SK-N-SH treated with all-trans-retinoic acid at 6 μM for 48 hours (cell line): Measurements from ENCODE around the gene UBA3.
A peak's percentile ranks its signal among the peaks of the same experiment; 100 is the strongest.

Experiments used
- ATAC-seq: fragments of 200-7000 bp; cut with Tn5 transposase; 3 replicates; pipeline ENCODE4 v1.9.1; 2020; ENCODE audit warnings: mild to moderate bottlenecking, moderate library complexity
- ARNTL ChIP-seq: fragments of 450-650 bp; formaldehyde crosslinking; IDR thresholded peaks from 2 replicates; pipeline ENCODE4 v1.5.0; 2020; ENCODE audit warnings: low read depth, mild to moderate bottlenecking, moderate library complexity, borderline replicate concordance
- BACH2 ChIP-seq: fragments of 250-450 bp; sonication (Bioruptor Pico); IDR thresholded peaks from 2 replicates; pipeline ENCODE4 v1.9.0; 2021; ENCODE audit warnings: mild to moderate bottlenecking, borderline replicate concordance
- CSDC2 ChIP-seq: fragments of 250-450 bp; sonication (Bioruptor Pico); IDR thresholded peaks from 2 replicates; pipeline ENCODE4 v1.5.0; 2020; ENCODE audit warnings: mild to moderate bottlenecking, moderate library complexity
- ESRRG ChIP-seq: fragments of 250-450 bp; sonication (Bioruptor Pico); IDR thresholded peaks from 2 replicates; pipeline ENCODE4 v1.6.1; 2021; ENCODE audit warnings: mild to moderate bottlenecking
- GLIS3 ChIP-seq: fragments of 250-450 bp; sonication (Bioruptor Pico); IDR thresholded peaks from 2 replicates; pipeline ENCODE4 v1.5.0; 2020; ENCODE audit warnings: mild to moderate bottlenecking, moderate library complexity
- ISL1 ChIP-seq: fragments of 250-450 bp; sonication (Bioruptor Pico); IDR thresholded peaks from 2 replicates; pipeline ENCODE4 v2.1.2; 2022; ENCODE audit warnings: mild to moderate bottlenecking, moderate library complexity
- OSR1 ChIP-seq: fragments of 250-450 bp; sonication (Bioruptor Pico); IDR thresholded peaks from 2 replicates; pipeline ENCODE4 v1.8.0; 2022; ENCODE audit warnings: moderate library complexity, mild to moderate bottlenecking, inconsistent platforms
- PPARA ChIP-seq: fragments of 250-450 bp; sonication (Bioruptor Pico); IDR thresholded peaks from 2 replicates; pipeline ENCODE4 v1.5.0; 2020; ENCODE audit warnings: mild to moderate bottlenecking, borderline replicate concordance
- RARB ChIP-seq: fragments of 250-450 bp; sonication (Bioruptor Pico); IDR thresholded peaks from 2 replicates; pipeline ENCODE4 v1.8.0; 2021; ENCODE audit warnings: mild to moderate bottlenecking, moderate library complexity
- TCF4 ChIP-seq: fragments of 250-450 bp; sonication (Bioruptor Pico); IDR thresholded peaks from 2 replicates; pipeline ENCODE4 v1.8.0; 2021; ENCODE audit warnings: mild to moderate bottlenecking, moderate library complexity, borderline replicate concordance
- TOX ChIP-seq: fragments of 250-450 bp; sonication (Bioruptor Pico); IDR thresholded peaks from 2 replicates; pipeline ENCODE4 v1.8.0; 2021; ENCODE audit warnings: mild to moderate bottlenecking, moderate library complexity, borderline replicate concordance
- ZC3H10 ChIP-seq: fragments of 250-450 bp; sonication (Bioruptor Pico); IDR thresholded peaks from 2 replicates; pipeline ENCODE4 v1.5.1; 2021; ENCODE audit warnings: mild to moderate bottlenecking, moderate library complexity
- ZFP3 ChIP-seq: fragments of 250-450 bp; sonication (Bioruptor Pico); IDR thresholded peaks from 2 replicates; pipeline ENCODE4 v1.5.0; 2020; ENCODE audit warnings: mild to moderate bottlenecking, moderate library complexity
- ZNF8 ChIP-seq: fragments of 450-650 bp; formaldehyde crosslinking; IDR thresholded peaks from 2 replicates; pipeline ENCODE4 v1.5.0; 2020; ENCODE audit warnings: mild to moderate bottlenecking, moderate library complexity
- TF ChIP-seq, protein P1 (sequence below): fragments of 250-450 bp; sonication (Bioruptor Pico); IDR thresholded peaks from 2 replicates; pipeline ENCODE4 v1.5.1; 2021; ENCODE audit warnings: mild to moderate bottlenecking, moderate library complexity
- TF ChIP-seq, protein P2 (sequence below): fragments of 250-450 bp; sonication (Bioruptor Pico); IDR thresholded peaks from 2 replicates; pipeline ENCODE4 v1.5.0; 2020; ENCODE audit warnings: mild to moderate bottlenecking, moderate library complexity
- TF ChIP-seq, protein P3 (sequence below): fragments of 250-450 bp; sonication (Bioruptor Pico); IDR thresholded peaks from 2 replicates; pipeline ENCODE4 v1.8.0; 2021; ENCODE audit warnings: low read depth, mild to moderate bottlenecking, moderate library complexity, borderline replicate concordance
- TF ChIP-seq, protein P4 (sequence below): fragments of 250-450 bp; sonication (Bioruptor Pico); IDR thresholded peaks from 2 replicates; pipeline ENCODE4 v1.5.1; 2020; ENCODE audit warnings: low read depth, mild to moderate bottlenecking, moderate library complexity
- TF ChIP-seq, protein P5 (sequence below): fragments of 250-450 bp; sonication (Bioruptor Pico); IDR thresholded peaks from 2 replicates; pipeline ENCODE4 v1.8.0; 2020; ENCODE audit warnings: mild to moderate bottlenecking, moderate library complexity, borderline replicate concordance

Gene UBA3

DNA sequence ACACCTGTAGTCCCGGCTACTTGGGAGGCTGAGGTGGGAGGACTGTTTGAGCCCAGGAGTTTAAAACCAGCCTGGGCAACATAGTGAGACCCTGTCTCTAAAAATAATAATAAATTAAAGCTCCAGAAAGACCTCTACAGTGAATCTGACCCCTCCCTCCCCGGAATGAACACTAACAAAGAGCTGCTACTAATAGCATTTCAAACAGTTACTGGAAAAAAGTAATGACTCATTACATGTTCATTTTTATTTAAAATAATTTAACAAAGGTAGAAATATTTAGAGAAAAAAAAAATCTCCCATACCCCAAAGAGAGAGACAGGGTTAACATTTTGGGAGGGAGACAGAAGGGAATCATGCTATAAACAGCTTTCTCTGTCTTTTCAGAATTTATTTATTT lies 2.2 kb upstream of the UBA3 start:
- no peak for ATAC-seq
- TF ChIP-seq ISL1 (no peak), ZFP3 (CRISPR knock-in tag) (no peak), RARB (CRISPR knock-in tag) (no peak), GLIS3 (CRISPR knock-in tag) (no peak), PPARA (CRISPR knock-in tag) (no peak), ESRRG (CRISPR knock-in tag) (no peak), OSR1 (CRISPR knock-in tag) (no peak), ZC3H10 (CRISPR knock-in tag) (no peak), TCF4 (CRISPR knock-in tag) (no peak), BACH2 (CRISPR knock-in tag) (no peak), ARNTL (no peak), CSDC2 (CRISPR knock-in tag) (no peak)
- TF ChIP-seq, protein P1, sequence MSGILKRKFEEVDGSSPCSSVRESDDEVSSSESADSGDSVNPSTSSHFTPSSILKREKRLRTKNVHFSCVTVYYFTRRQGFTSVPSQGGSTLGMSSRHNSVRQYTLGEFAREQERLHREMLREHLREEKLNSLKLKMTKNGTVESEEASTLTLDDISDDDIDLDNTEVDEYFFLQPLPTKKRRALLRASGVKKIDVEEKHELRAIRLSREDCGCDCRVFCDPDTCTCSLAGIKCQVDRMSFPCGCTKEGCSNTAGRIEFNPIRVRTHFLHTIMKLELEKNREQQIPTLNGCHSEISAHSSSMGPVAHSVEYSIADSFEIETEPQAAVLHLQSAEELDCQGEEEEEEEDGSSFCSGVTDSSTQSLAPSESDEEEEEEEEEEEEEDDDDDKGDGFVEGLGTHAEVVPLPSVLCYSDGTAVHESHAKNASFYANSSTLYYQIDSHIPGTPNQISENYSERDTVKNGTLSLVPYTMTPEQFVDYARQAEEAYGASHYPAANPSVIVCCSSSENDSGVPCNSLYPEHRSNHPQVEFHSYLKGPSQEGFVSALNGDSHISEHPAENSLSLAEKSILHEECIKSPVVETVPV (CRISPR knock-in tag): no peak
- TF ChIP-seq, protein P2, sequence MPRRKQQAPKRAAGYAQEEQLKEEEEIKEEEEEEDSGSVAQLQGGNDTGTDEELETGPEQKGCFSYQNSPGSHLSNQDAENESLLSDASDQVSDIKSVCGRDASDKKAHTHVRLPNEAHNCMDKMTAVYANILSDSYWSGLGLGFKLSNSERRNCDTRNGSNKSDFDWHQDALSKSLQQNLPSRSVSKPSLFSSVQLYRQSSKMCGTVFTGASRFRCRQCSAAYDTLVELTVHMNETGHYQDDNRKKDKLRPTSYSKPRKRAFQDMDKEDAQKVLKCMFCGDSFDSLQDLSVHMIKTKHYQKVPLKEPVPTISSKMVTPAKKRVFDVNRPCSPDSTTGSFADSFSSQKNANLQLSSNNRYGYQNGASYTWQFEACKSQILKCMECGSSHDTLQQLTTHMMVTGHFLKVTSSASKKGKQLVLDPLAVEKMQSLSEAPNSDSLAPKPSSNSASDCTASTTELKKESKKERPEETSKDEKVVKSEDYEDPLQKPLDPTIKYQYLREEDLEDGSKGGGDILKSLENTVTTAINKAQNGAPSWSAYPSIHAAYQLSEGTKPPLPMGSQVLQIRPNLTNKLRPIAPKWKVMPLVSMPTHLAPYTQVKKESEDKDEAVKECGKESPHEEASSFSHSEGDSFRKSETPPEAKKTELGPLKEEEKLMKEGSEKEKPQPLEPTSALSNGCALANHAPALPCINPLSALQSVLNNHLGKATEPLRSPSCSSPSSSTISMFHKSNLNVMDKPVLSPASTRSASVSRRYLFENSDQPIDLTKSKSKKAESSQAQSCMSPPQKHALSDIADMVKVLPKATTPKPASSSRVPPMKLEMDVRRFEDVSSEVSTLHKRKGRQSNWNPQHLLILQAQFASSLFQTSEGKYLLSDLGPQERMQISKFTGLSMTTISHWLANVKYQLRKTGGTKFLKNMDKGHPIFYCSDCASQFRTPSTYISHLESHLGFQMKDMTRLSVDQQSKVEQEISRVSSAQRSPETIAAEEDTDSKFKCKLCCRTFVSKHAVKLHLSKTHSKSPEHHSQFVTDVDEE: no peak
- TF ChIP-seq, all 23 proteins: peak for 0

DNA sequence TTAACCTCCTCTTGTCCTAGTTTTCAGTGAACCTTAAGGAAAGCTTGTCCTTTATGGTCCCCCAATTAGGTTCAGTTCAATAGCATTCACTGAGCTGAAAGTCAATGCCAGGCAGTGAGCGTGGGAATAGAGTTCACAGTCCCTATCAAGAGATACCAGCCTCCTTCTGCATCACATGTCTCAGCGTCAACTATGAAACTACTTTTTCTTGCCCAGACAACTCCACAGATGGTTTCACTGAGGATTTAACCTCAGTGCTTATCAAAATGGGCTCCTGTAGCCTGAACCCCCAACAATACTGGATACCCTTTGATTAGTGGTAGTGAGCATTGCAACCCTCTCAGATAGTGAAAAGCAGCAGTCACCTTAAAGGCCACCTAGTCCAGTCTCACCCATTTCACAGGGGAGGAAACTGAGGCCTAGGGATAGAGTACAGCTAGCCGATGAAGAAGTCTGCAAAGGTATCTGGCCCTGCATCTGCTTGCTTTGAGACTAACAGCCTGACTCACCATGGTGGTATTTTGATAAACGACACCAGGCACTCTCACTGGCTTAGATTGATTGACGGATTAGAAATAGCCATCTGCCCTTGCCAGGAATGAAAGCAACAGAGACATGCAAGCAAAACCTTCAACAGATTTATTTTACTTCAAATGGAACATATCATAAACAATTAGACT lies 1.6 kb upstream of the UBA3 start:
- TF ChIP-seq, protein P3, sequence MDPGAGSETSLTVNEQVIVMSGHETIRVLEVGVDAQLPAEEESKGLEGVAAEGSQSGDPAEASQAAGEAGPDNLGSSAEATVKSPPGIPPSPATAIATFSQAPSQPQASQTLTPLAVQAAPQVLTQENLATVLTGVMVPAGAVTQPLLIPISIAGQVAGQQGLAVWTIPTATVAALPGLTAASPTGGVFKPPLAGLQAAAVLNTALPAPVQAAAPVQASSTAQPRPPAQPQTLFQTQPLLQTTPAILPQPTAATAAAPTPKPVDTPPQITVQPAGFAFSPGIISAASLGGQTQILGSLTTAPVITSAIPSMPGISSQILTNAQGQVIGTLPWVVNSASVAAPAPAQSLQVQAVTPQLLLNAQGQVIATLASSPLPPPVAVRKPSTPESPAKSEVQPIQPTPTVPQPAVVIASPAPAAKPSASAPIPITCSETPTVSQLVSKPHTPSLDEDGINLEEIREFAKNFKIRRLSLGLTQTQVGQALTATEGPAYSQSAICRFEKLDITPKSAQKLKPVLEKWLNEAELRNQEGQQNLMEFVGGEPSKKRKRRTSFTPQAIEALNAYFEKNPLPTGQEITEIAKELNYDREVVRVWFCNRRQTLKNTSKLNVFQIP (CRISPR knock-in tag): 0 out of 2 replicates have a peak, but pooled peaks have one; percentile 54
- TF ChIP-seq ISL1: peak; percentile 71
- TF ChIP-seq, protein P2: peak; percentile 82
- TF ChIP-seq GLIS3 (CRISPR knock-in tag): no peak
- TF ChIP-seq, protein P4, sequence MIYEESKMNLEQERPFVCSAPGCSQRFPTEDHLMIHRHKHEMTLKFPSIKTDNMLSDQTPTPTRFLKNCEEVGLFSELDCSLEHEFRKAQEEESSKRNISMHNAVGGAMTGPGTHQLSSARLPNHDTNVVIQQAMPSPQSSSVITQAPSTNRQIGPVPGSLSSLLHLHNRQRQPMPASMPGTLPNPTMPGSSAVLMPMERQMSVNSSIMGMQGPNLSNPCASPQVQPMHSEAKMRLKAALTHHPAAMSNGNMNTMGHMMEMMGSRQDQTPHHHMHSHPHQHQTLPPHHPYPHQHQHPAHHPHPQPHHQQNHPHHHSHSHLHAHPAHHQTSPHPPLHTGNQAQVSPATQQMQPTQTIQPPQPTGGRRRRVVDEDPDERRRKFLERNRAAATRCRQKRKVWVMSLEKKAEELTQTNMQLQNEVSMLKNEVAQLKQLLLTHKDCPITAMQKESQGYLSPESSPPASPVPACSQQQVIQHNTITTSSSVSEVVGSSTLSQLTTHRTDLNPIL: peak; percentile 41; the same call in 1 of the 2 replicates
- no peak for TF ChIP-seq CSDC2 (CRISPR knock-in tag)
- peak; percentile 76; the same call in 1 of the 2 replicates for TF ChIP-seq ZFP3 (CRISPR knock-in tag)
- ATAC-seq: no peak

DNA sequence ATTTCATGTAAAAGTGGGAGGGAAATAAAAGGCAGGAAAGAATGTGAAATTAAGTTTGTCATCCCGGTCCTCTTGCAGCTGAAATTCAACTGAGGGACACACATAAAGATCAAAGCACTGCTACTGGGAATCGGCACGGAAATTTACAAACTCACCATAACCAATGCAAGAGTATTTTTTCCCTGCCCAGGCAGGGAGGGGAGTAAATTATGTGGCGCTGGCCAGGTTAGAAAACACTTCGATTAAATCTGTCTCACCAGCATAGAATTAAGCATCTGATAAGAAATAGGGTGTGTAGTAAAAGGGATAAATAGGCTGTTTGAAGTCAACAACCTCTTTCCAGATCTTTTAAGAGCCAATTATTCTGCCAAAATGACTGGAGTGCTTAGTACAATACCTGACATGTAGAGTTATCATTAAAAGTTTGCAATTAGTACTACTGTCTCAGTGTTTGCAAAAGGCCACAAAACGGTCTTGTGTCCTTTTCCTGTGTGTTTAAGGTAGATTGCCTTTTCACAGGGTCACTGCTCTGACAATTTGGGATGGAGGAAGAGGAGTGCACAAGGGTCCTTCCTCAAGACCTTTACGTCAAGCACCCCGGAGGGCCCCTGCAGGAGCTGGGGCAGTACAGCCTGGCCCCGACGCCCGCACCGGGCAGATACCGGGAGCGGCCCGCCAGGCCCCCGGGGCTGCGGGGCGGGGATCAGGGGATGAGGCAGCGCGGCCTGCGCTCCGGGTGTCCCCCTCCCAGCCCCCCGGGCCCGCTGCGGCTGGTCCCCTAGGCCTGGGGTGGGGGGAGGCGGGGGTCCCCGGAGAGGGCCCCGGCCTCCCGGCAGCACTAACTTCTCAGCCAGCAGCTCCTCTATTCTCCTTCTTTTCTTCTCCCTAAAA lies 651 bp downstream of the UBA3 start:
- ATAC-seq: peak; percentile 36
- no peak for TF ChIP-seq ARNTL
- TF ChIP-seq GLIS3 (CRISPR knock-in tag): no peak
- TF ChIP-seq TOX: no peak
- TF ChIP-seq, protein P5, sequence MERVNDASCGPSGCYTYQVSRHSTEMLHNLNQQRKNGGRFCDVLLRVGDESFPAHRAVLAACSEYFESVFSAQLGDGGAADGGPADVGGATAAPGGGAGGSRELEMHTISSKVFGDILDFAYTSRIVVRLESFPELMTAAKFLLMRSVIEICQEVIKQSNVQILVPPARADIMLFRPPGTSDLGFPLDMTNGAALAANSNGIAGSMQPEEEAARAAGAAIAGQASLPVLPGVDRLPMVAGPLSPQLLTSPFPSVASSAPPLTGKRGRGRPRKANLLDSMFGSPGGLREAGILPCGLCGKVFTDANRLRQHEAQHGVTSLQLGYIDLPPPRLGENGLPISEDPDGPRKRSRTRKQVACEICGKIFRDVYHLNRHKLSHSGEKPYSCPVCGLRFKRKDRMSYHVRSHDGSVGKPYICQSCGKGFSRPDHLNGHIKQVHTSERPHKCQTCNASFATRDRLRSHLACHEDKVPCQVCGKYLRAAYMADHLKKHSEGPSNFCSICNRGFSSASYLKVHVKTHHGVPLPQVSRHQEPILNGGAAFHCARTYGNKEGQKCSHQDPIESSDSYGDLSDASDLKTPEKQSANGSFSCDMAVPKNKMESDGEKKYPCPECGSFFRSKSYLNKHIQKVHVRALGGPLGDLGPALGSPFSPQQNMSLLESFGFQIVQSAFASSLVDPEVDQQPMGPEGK: no peak
- no peak for TF ChIP-seq ZNF8
- no peak for TF ChIP-seq ZFP3 (CRISPR knock-in tag)
- no peak for TF ChIP-seq RARB (CRISPR knock-in tag)
- TF ChIP-seq, protein P3 (CRISPR knock-in tag): no peak
